PC-3 (cell line): ENCODE data around the gene DGKI. TPM values are rescaled to one million over a fixed set of nuclear protein-coding genes. Genes with fewer than 3 reads are reported as not detected.
"Not testable (repeated sequence)": the region's sequence is repeated elsewhere in the genome, so short reads cannot be mapped to it uniquely, and the experiment has no call there.

Source experiments
- ATAC-seq: fragments of 200-7000 bp; cut with Tn5 transposase; 2 replicates; pipeline ENCODE4 v1.9.1; 2020; ENCODE audit warnings: mild to moderate bottlenecking, moderate library complexity
- BruUV-seq: library from RNA; stranded (reverse); fragments of 400-500 nt; replicated peaks from 2 replicates; lab custom pipeline; 2021; lab: Mats Ljungman, UMichigan
- CTCF ChIA-PET: fragments of 300-600 bp; sonication (Branson Sonifier 250); formaldehyde crosslinking; loops from one replicate; lab custom pipeline; 2022; ENCODE audit warnings: antibody characterized with exemption; lab: Charles Lee
- POLR2A ChIA-PET: fragments of 300-600 bp; sonication (Branson Sonifier 250); formaldehyde crosslinking; loops from one replicate; lab custom pipeline; 2022; ENCODE audit warnings: antibody characterized with exemption; ENCODE audit not compliant: unreplicated experiment; lab: Charles Lee
- DNase-seq: peaks from one replicate; pipeline ENCODE4 v3.0.0-alpha.2; 2015
- H2AFZ ChIP-seq: fragments of 300-600 bp; sonication (generic); 2 replicates; pipeline ENCODE4 v1.6.0; 2016; ENCODE audit warnings: antibody characterized with exemption, low read length
- H3F3A ChIP-seq: fragments of 300-600 bp; sonication (generic); one replicate; pipeline ENCODE4 v1.6.0; 2017; ENCODE audit warnings: antibody characterized with exemption, low read length, control low read depth, mild to moderate bottlenecking; ENCODE audit not compliant: unreplicated experiment
- H3K27ac ChIP-seq: fragments of 300-600 bp; sonication (generic); 2 replicates; pipeline ENCODE4 v1.5.1; 2016; ENCODE audit warnings: mild to moderate bottlenecking, low read length
- H3K27me3 ChIP-seq: fragments of 300-600 bp; sonication (generic); 2 replicates; pipeline ENCODE4 v1.6.1; 2016; ENCODE audit warnings: low read length, mixed read lengths
- H3K36me3 ChIP-seq: fragments of 300-600 bp; sonication (generic); 2 replicates; pipeline ENCODE4 v1.6.1; 2016; ENCODE audit warnings: low read depth, mixed run types, low read length, mixed read lengths
- H3K4me1 ChIP-seq: fragments of 300-600 bp; sonication (generic); 2 replicates; pipeline ENCODE4 v1.5.1; 2016; ENCODE audit warnings: low read length; ENCODE audit not compliant: insufficient read depth
- H3K4me2 ChIP-seq: fragments of 300-600 bp; sonication (generic); 2 replicates; pipeline ENCODE4 v1.6.0; 2016; ENCODE audit warnings: low read length
- H3K4me3 ChIP-seq: fragments of 300-600 bp; sonication (generic); 2 replicates; pipeline ENCODE4 v1.5.1; 2016; ENCODE audit warnings: mild to moderate bottlenecking, low read length, mixed read lengths
- H3K79me2 ChIP-seq: fragments of 300-600 bp; sonication (generic); 2 replicates; pipeline ENCODE4 v1.6.1; 2017; ENCODE audit warnings: low read length, mixed read lengths
- H3K9ac ChIP-seq: fragments of 300-600 bp; sonication (generic); 2 replicates; pipeline ENCODE4 v1.6.0; 2016; ENCODE audit warnings: mild to moderate bottlenecking, low read length
- H3K9me2 ChIP-seq: fragments of 300-600 bp; sonication (generic); replicated peaks from 2 replicates; pipeline ENCODE4 v1.6.1; 2016; ENCODE audit warnings: mixed run types, low read length, mixed read lengths
- H3K9me3 ChIP-seq: fragments of 300-600 bp; sonication (generic); 2 replicates; pipeline ENCODE4 v1.6.1; 2016; ENCODE audit warnings: low read length, mixed read lengths
- H4K20me1 ChIP-seq: fragments of 300-600 bp; sonication (generic); 2 replicates; pipeline ENCODE4 v1.6.1; 2016; ENCODE audit warnings: low read length, mixed read lengths
- EZH2 ChIP-seq: fragments of 300-600 bp; sonication (generic); IDR thresholded peaks from one replicate; pipeline ENCODE4 v1.6.1; 2017; ENCODE audit warnings: antibody characterized with exemption, mild to moderate bottlenecking, low read length; ENCODE audit not compliant: unreplicated experiment
- EZH2phosphoT487 ChIP-seq: fragments of 300-600 bp; sonication (generic); IDR thresholded peaks from 2 replicates; pipeline ENCODE4 v1.6.1; 2018; ENCODE audit warnings: mild to moderate bottlenecking, antibody characterized with exemption, low read length, borderline replicate concordance
- intact Hi-C: fragments of 100-400 bp; cut with micrococcal nuclease; formaldehyde crosslinking; loops from 2 replicates; pipeline ENCODE4 v1.9.0; 2023
- total RNA-seq: library from RNA; depleted of rRNA; stranded (reverse); fragments of >200 nt; gene quantifications from 2 replicates; pipeline ENCODE4 v1.2.3, GENCODE V29; 2014
- TF ChIP-seq, protein P1 (sequence below): fragments of 300-600 bp; sonication (generic); conservative IDR thresholded peaks from 2 replicates; pipeline ENCODE4 v1.5.1; 2017; ENCODE audit warnings: antibody characterized with exemption, low read depth, mild to moderate bottlenecking, low read length

Gene DGKI
- total RNA-seq, 1 experiment from 2014 or later: not detected

DNA sequence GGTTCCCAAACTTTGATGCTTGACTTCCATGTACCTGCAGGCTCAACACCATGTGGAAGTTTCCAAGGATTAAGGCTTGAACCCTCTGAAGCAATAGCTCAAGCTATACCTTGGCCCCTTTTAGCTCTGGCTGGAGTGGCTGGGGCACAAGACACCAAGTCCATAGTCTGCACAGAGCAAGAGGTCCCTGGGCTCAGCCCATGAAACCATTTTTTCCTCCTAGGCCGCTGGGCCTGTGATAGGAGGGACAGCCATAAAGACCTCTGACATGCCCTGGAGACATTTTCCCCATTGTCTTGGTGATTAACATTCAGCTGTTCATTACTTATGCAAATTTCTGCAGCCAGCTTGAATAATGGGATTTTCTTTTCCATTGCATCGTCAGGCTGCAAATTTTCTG is 14.4 kb downstream of the DGKI start:
- no TSS peak for BruUV-seq
- no peaks in the 10 kb centered on the region for H4K20me1 ChIP-seq
- no peak overlapping the region for H3K4me3 ChIP-seq
- no peak for ATAC-seq
- no peaks in the 10 kb centered on the region for H3F3A ChIP-seq
- ChIA-PET POLR2A (interaction anchor here (0.6 kb wide), 1 partner anchor 671 kb away, joined by 3 read pairs; no protein-coding TSS in a partner anchor), CTCF (interaction anchor here (0.6 kb wide), 1 partner anchor 257 kb away, joined by 4 read pairs; no protein-coding TSS in a partner anchor)
- peaks cover 55% of the 10 kb centered on the region for H3K27me3 ChIP-seq
- no peaks in the 10 kb centered on the region for H3K9me2 ChIP-seq
- intact Hi-C loops: no loop called here
- H2AFZ ChIP-seq: no peak overlapping the region
- DNase-seq: no peak
- TF ChIP-seq, protein P1, sequence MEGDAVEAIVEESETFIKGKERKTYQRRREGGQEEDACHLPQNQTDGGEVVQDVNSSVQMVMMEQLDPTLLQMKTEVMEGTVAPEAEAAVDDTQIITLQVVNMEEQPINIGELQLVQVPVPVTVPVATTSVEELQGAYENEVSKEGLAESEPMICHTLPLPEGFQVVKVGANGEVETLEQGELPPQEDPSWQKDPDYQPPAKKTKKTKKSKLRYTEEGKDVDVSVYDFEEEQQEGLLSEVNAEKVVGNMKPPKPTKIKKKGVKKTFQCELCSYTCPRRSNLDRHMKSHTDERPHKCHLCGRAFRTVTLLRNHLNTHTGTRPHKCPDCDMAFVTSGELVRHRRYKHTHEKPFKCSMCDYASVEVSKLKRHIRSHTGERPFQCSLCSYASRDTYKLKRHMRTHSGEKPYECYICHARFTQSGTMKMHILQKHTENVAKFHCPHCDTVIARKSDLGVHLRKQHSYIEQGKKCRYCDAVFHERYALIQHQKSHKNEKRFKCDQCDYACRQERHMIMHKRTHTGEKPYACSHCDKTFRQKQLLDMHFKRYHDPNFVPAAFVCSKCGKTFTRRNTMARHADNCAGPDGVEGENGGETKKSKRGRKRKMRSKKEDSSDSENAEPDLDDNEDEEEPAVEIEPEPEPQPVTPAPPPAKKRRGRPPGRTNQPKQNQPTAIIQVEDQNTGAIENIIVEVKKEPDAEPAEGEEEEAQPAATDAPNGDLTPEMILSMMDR: no peak
- TF ChIP-seq EZH2phosphoT487 (no peak), EZH2 (no peak)
- H3K36me3 ChIP-seq: no peaks in the 10 kb centered on the region
- no peak overlapping the region for H3K9ac ChIP-seq
- no peaks in the 10 kb centered on the region for H3K4me1 ChIP-seq
- 0 out of 2 replicates have a peak, but pooled peaks cover 11% of the 10 kb centered on the region for H3K9me3 ChIP-seq
- no peak overlapping the region for H3K27ac ChIP-seq
- H3K4me2 ChIP-seq: no peak overlapping the region
- no peaks in the 10 kb centered on the region for H3K79me2 ChIP-seq

DNA sequence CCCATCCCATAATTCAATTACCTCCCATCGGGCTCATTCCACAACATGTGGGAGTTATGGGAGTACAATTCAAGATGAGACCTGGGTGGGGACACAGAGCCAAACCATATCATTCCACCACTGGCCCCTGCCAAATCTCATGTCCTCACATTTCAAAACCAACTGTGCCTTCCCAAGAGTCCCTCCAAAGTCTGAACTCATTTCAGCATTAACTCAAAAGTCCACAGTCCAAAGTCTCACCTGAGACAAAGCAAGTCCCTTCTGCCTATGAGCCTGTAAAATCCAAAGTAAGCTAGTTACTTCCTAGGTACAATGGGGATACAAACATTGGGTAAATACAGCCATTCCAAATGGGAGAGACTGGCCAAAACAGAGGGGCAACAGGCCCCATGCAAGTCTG is 15.2 kb downstream of the DGKI start:
- H3K27ac ChIP-seq, intact Hi-C loops, H2AFZ ChIP-seq, H4K20me1 ChIP-seq, H3K36me3 ChIP-seq, H3K79me2 ChIP-seq, H3K4me3 ChIP-seq, ATAC-seq, CTCF ChIA-PET, H3K9me2 ChIP-seq, H3K4me2 ChIP-seq, H3K4me1 ChIP-seq, BruUV-seq, H3F3A ChIP-seq, DNase-seq, H3K9ac ChIP-seq: not testable (repeated sequence)
- H3K27me3 ChIP-seq: peaks cover 58% of the 10 kb centered on the region
- H3K9me3 ChIP-seq: 0 out of 2 replicates have a peak, but pooled peaks cover 11% of the 10 kb centered on the region
- POLR2A ChIA-PET: interaction anchor here (0.6 kb wide), 1 partner anchor 672 kb away, joined by 3 read pairs; no protein-coding TSS in a partner anchor

DNA sequence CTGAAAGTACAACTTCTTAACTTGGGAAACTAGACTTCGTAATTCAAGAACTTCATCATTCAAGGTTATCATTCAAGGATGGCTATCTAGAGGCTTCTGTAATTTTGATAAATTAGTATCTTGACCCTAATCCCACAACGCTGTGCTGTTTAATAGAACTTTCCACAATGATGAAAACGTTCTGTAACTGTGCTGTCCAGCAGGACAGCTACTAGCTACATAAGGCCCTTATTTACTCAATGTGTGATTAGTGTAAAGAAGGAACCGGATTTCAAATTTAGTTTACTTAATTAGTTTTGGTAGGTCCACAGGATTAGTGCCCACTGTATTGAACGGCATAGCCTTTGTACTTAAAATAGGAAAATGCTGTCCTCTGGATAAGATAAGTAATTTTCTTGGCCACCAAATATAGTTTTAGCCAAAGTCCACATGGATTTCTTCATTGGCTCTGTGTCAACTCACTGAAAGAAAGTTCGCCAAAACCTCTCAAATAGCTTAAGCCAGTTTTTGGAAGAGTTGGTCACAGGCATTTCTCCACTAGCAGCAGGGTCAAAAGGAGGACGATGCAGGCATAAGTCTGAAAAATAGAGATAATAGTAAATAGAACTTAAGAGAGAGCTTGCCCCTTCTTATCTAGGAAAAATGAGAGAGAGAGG is 17.3 kb downstream of the DGKI start:
- 0 out of 2 replicates have a peak, but pooled peaks cover 11% of the 10 kb centered on the region for H3K9me3 ChIP-seq
- H4K20me1 ChIP-seq: no peaks in the 10 kb centered on the region
- peaks cover 39% of the 10 kb centered on the region for H3K27me3 ChIP-seq
- H3K9ac ChIP-seq: no peak overlapping the region
- H2AFZ ChIP-seq: no peak overlapping the region
- POLR2A ChIA-PET: no interaction called here
- DNase-seq (no peak), ATAC-seq (no peak)
- intact Hi-C loops: no loop called here
- no peak overlapping the region for H3K4me2 ChIP-seq
- TF ChIP-seq EZH2 (no peak), EZH2phosphoT487 (no peak)
- TF ChIP-seq, protein P1: no peak
- H3K9me2 ChIP-seq: no peaks in the 10 kb centered on the region
- no peaks in the 10 kb centered on the region for H3F3A ChIP-seq
- no peak overlapping the region for H3K27ac ChIP-seq
- H3K36me3 ChIP-seq: no peaks in the 10 kb centered on the region
- no peaks in the 10 kb centered on the region for H3K79me2 ChIP-seq
- no peaks in the 10 kb centered on the region for H3K4me1 ChIP-seq
- CTCF ChIA-PET: no interaction called here
- BruUV-seq: no TSS peak
- no peak overlapping the region for H3K4me3 ChIP-seq
